ENCODE results near the gene GSTM4. TPM values are rescaled to one million over a fixed set of nuclear protein-coding genes. Genes with fewer than 3 reads are reported as not detected.
"Not testable (repeated sequence)": the region's sequence is repeated elsewhere in the genome, so short reads cannot be mapped to it uniquely, and the experiment has no call there.

GSTM4 gene
- total RNA-seq, 6 experiments from 2014 or later = 16.0 to 27.1 (median 24.8) TPM

DNA sequence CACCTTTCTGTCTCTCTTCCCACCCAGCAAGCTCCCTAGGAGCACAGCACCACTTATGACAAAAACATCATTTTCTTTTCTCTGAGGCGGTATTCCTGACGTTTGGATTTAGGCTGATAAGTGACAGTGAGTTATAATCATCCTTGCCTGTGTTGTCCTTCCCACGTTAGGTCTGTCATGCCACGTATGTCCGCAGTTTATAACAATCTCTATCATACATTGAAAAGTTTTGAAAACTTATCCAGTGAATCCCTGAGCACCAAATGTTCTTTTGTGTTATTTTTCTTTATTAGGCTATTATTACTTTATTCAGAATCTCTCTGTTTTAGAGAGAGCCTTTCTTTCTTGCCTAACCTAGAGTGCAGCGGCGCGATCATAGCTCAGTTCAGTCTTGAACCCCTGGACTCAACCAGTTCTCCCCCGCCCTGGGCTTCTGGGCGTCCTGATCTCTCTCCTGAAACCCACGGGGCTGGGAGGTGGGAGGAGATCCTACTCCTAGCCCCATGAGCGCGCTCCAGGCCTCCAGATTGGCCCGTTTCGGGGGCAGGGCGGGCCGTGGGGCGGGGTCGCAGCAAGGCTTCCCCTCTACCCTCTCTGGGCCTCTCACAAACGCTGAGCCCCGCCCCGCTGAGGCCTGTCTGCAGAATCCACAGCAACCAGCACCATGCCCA lies 11.7 kb downstream of the GSTM4 start, which contains the start of gene GSTM2:
Gene GSTM2 (plus strand): TSS at position 606 of the 671 bp plus-strand sequence. CDS start 59 bp downstream, at position 665.
- Mint-ChIP-seq H3K4me1 (ENCODE audit: low read depth) (peaks cover 29% of the 10 kb centered on the region), H3K36me3 (ENCODE audit: low read depth) (peaks cover 18% of the 10 kb centered on the region), H3K9me3 (no peaks in the 10 kb centered on the region), H3K27ac (peak within 1 kb of the TSS; percentile 66), H3K27me3 (ENCODE audit: insufficient read depth) (no peaks in the 10 kb centered on the region; the same call in none of the 2 replicates), H3K4me3 (peak within 1 kb of the TSS; percentile 85)
- peak; percentile 72 for DNase-seq
- no peak for TF ChIP-seq CTCF (IDR thresholded peaks at IDR 0.05)

DNA sequence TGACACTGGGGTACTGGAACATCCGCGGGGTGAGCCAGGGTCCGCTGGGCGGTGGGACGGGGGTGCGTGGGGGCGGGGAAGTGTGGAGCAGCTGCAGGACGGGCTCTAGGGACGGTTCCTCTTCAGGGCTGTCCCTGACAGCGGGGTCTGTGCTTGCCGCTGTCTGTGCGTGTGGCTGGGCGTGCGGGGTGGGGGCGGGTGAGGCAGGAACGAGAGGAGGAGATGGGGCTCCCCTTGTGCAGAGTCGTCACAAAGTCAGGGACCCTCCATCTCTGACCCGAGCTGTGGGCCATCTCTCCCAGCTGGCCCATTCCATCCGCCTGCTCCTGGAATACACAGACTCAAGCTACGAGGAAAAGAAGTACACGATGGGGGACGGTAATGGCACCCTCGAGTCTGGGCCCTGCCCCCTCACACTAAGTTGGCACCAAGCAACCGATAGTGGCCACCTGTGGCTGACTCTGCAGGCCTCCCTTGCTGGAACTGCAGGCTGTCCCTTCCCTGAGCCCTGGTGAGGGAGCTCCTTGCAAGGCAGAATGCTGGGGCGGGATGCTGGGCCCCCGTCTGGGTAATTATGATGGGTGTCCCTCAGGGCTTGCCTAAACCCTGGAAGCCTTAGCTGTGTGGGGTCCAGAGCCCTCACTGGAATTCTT lies 12.3 kb downstream of the GSTM4 start:
- no peaks in the 10 kb centered on the region; the same call in none of the 2 replicates for H3K27me3 Mint-ChIP-seq (ENCODE audit: insufficient read depth)
- peaks cover 25% of the 10 kb centered on the region for H3K4me1 Mint-ChIP-seq (ENCODE audit: low read depth)
- TF ChIP-seq CTCF (IDR thresholded peaks at IDR 0.05) = no peak
- no peaks in the 10 kb centered on the region for H3K9me3 Mint-ChIP-seq
- H3K27ac Mint-ChIP-seq = no peak overlapping the region
- DNase-seq = no peak
- peaks cover 18% of the 10 kb centered on the region for H3K36me3 Mint-ChIP-seq (ENCODE audit: low read depth)
- H3K4me3 Mint-ChIP-seq = peak overlapping the region; percentile 85

DNA sequence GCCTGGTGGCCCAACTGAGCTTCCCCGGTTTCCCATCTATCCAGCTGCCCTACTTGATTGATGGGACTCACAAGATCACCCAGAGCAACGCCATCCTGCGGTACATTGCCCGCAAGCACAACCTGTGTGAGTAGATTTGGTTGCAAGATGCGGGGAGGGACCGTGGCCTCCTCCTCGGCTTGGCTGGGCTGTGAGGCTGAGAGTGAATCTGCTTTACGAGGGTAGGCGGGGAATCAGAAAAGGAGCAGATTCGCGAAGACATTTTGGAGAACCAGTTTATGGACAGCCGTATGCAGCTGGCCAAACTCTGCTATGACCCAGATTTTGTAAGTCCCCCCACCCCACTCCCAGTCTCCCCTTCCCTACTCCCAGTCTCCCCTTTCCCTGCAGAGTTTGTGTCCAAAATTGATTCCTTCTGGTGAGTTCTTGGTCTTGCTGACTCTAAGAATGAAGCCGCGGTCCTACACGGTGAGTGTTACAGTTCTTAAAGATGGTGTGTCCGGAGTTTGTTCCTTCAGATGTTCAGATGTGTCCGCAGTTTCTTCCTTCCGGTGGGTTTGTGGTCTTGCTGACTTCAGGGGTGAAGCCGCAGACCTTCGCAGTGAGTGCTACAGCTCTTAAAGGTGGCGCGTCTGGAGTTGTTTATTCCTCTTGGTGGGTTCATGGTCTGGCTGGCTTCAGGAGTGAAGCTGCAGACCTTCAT lies 13.5 kb downstream of the GSTM4 start:
- Mint-ChIP-seq H3K9me3 (no peaks in the 10 kb centered on the region), H3K36me3 (ENCODE audit: low read depth) (peaks cover 18% of the 10 kb centered on the region), H3K4me1 (ENCODE audit: low read depth) (peaks cover 15% of the 10 kb centered on the region), H3K27ac (no peak overlapping the region), H3K4me3 (no peak overlapping the region; the same call in 1 of the 2 replicates), H3K27me3 (ENCODE audit: insufficient read depth) (no peaks in the 10 kb centered on the region; the same call in none of the 2 replicates)
- no peak for DNase-seq
- no peak for TF ChIP-seq CTCF (IDR thresholded peaks at IDR 0.05)

DNA sequence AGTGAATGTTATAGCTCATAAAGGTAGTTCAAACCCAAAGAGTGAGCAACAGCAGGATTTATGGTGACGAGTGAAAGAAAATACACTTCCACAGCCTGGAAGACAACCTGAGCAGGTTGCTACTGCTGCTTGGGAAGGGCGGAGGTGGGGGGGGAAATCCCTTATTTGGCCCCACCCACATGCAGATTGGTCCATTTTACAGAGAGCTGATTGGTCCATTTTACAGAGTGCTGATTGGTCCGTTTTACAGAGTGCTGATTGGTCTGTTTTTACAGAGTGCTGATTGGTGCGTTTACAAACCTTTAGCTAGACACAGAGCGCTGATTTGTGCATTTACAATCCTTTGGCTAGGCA lies 14.0 kb downstream of the GSTM4 start:
- not testable (repeated sequence) for H3K4me3 Mint-ChIP-seq; H3K4me1 Mint-ChIP-seq (ENCODE audit: low read depth); H3K27ac Mint-ChIP-seq

DNA sequence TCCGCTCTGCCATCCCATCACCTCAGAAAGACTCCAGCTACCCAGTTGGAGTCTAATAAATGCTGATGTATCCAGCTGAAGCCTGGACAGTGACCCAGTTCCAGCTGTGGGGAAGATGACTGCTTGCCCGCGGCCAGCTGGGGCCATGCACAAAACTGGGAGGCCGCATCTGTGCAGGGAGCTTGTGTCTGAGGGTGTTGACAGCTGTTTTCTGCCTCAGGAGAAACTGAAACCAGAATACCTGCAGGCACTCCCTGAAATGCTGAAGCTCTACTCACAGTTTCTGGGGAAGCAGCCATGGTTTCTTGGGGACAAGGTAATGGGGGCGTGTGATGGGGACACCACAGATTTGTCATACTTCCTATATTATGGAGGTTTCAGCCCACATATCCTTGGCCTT lies 15.2 kb downstream of the GSTM4 start:
- no peak for TF ChIP-seq CTCF (IDR thresholded peaks at IDR 0.05)
- no peak for DNase-seq
- peaks cover 1% of the 10 kb centered on the region for H3K27me3 Mint-ChIP-seq (ENCODE audit: insufficient read depth)
- no peak overlapping the region for H3K4me3 Mint-ChIP-seq
- H3K36me3 Mint-ChIP-seq (ENCODE audit: low read depth) = peaks cover 18% of the 10 kb centered on the region
- no peak overlapping the region for H3K27ac Mint-ChIP-seq
- no peaks in the 10 kb centered on the region for H3K9me3 Mint-ChIP-seq
- peaks cover 9% of the 10 kb centered on the region for H3K4me1 Mint-ChIP-seq (ENCODE audit: low read depth)

More for the DNA sequence above, 14.0 kb downstream of the GSTM4 start:
- H3K27me3 Mint-ChIP-seq (ENCODE audit: insufficient read depth); H3K9me3 Mint-ChIP-seq; DNase-seq: not testable (repeated sequence)
- peaks cover 18% of the 10 kb centered on the region for H3K36me3 Mint-ChIP-seq (ENCODE audit: low read depth)

DNA sequence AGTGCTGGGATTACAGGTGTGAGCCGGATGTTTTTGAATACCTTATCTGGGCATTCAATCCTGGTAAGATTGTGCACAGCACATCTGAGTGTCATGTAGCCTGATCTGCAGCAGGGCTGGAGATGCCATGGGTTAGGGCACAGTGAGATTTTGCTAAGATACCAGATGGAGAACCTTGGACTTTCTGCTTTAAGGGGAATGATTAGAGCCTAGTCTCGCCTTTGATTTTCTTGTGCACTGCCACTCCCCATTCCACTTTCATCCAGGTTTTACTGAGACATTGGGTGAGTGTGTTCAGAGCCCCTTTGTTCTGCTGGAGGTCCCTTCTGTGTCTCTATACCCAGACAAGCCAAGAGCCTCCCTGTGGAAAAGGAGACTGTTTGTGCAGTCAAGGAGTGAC lies 18.0 kb downstream of the GSTM4 start:
- not testable (repeated sequence) for H3K27me3 Mint-ChIP-seq (ENCODE audit: insufficient read depth); H3K27ac Mint-ChIP-seq; H3K4me3 Mint-ChIP-seq; H3K4me1 Mint-ChIP-seq (ENCODE audit: low read depth); H3K9me3 Mint-ChIP-seq; DNase-seq
- peaks cover 23% of the 10 kb centered on the region for H3K36me3 Mint-ChIP-seq (ENCODE audit: low read depth)

- not testable (repeated sequence) for H3K36me3 Mint-ChIP-seq (ENCODE audit: low read depth); H3K4me3 Mint-ChIP-seq; DNase-seq; H3K27me3 Mint-ChIP-seq (ENCODE audit: insufficient read depth); H3K9me3 Mint-ChIP-seq; H3K27ac Mint-ChIP-seq
- H3K4me1 Mint-ChIP-seq (ENCODE audit: low read depth) = peaks cover 14% of the 10 kb centered on the region
These were observed 20.9 kb downstream of the GSTM4 start for GRCh38 chr1:109676683-109677381.

Measured in HFFc6 (cell line).